Epidermal melanocyte (primary cell): ENCODE measurements around the gene MRPL46.

ENCODE experiments used
- DNase-seq: peaks from one replicate; pipeline ENCODE4 v3.0.0; 2011; ENCODE audit warnings: low spot score; ENCODE audit not compliant: insufficient read length

Gene MRPL46

GRCh38 chr15:88467073-88467934, at the start of gene MRPL46, which contains the start of gene MRPS11:
Gene MRPL46, minus strand, starts transcription at chr15:88467388. Its CDS starts 11 bp downstream, at chr15:88467377.
Gene MRPS11, plus strand, starts transcription at chr15:88467708. Its CDS starts 10 bp downstream, at chr15:88467718.
- DNase-seq = peak; percentile 74

GRCh38 chr15:88513195-88513594, 46.0 kb upstream of the MRPL46 start:
- no peak for DNase-seq

- no peak for DNase-seq
These were observed 45.4 kb upstream of the MRPL46 start for GRCh38 chr15:88512601-88513000.

GRCh38 chr15:88512078-88512477, 44.9 kb upstream of the MRPL46 start:
- no peak for DNase-seq

GRCh38 chr15:88511161-88511560, 44.0 kb upstream of the MRPL46 start:
- no peak for DNase-seq

- no peak for DNase-seq
These were observed 42.8 kb upstream of the MRPL46 start for GRCh38 chr15:88509964-88510363.

- no peak for DNase-seq
These were observed 42.1 kb upstream of the MRPL46 start for GRCh38 chr15:88509321-88509720.

GRCh38 chr15:88506628-88507027, 39.4 kb upstream of the MRPL46 start:
- no peak for DNase-seq

GRCh38 chr15:88505721-88506120, 38.5 kb upstream of the MRPL46 start:
- no peak for DNase-seq

GRCh38 chr15:88504445-88504844, 37.3 kb upstream of the MRPL46 start:
- no peak for DNase-seq

- DNase-seq = no peak
These were observed 31.8 kb upstream of the MRPL46 start for GRCh38 chr15:88498996-88499395.

GRCh38 chr15:88497109-88497765, 30.0 kb upstream of the MRPL46 start:
- DNase-seq = no peak

GRCh38 chr15:88493844-88494243, 26.7 kb upstream of the MRPL46 start:
- DNase-seq = no peak

- no peak for DNase-seq
These were observed 24.0 kb upstream of the MRPL46 start for GRCh38 chr15:88491158-88491557.

- no peak for DNase-seq
These were observed 22.8 kb upstream of the MRPL46 start for GRCh38 chr15:88490036-88490435.

GRCh38 chr15:88489321-88489720, 22.1 kb upstream of the MRPL46 start:
- DNase-seq = no peak

- no peak for DNase-seq
These were observed 20.8 kb upstream of the MRPL46 start for GRCh38 chr15:88487796-88488523.

GRCh38 chr15:88487178-88487795, 20.1 kb upstream of the MRPL46 start:
- DNase-seq = no peak

GRCh38 chr15:88484682-88485331, 17.6 kb upstream of the MRPL46 start:
- DNase-seq = no peak

GRCh38 chr15:88482263-88482662, 15.1 kb upstream of the MRPL46 start:
- DNase-seq = no peak

GRCh38 chr15:88480981-88481380, 13.8 kb upstream of the MRPL46 start:
- no peak for DNase-seq
